ENCODE measurements around the gene LAPTM5.

Gene LAPTM5

DNA sequence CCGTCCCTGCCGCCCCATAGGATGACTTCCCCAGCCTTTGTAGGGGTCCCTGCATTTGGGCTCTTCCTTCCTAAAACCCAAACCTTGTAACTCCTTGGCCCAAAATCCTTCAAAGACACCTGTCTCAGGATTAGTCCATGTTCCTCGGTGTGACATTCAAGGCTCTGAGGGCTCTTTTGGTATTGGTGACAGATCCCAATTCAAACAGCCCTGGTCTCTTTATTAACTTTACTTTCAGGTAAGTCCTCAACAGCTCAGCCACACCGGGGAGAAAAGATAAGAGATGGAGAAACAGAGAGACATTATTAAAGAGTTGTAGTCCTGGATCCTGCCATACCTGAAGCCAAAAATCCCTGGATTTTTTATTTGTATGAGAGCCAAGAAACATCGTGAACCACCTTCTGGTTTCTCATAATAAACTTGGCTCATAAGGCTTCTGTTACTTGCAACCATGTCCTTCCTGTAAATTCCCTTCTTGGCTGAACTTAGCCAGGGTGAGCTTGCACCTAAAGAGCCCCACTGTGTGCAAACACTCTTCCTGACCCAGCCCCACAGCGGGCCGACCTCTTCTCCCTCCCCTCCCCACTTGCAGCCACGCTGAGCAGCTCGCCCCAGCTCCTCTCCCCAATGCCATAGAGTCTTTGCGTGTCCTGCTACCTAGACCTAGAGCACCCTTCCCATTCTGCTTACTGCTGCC lies 26.3 kb downstream of the LAPTM5 start:
- no peak for DNase-seq (ENCODE audit: low read depth in 1 of 2, low spot score in 1 of 2)

DNA sequence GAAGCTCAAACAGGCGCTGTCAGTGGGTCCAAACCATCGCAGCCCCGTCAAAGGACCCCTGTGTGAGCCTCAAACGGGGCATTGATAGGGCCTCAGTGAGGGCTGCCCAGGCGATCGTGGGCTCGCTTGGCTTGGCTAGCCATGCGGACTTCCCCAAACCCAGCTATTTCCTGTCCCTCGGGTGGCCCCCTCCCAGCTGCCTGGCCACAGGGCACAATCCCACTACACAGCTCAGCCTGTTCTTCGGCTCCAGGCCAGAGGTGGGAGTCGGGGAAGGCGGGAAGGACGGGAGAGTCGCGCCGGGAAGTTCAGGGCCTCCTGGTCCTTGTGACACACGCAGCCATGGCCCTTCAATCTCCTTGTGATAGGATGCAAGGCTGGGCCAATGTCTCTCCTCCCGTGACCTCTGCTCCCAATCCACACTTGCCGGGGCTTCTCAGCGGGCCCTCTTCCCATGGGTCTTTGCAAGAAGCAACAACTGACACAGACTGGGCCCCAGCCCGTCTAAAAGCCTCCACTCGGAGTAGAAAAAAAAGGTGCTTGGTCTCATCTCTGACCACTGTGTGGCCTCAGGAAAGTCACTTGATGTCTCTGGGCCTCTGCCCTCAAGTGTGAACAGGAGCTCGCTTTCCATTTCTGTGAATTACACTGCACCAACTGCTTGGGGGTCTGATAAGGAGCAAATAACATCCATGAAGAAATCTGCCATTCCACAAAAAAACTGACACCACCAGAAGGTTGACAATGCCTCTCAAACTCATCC lies 27.0 kb downstream of the LAPTM5 start:
- no peak for DNase-seq (ENCODE audit: low read depth in 1 of 2, low spot score in 1 of 2)

DNA sequence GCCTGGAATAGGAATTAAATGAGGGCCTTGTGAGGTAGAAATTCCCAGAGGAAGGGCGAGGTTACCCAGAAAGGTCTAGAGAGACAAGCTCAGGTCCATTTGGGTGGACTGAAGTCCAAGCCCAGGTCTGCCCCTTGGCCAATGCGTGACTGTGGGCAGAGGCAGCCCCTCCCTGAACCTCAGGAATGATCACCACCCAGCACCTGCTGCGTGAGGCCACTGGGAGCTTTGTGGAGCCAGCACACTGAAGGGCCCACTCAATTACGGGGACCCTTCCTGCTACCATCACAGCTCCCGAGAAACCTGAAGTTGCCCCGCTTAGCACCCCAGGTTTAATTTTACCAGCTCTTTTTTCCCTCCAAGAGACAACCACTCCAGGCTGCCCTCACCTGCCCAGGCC lies 27.7 kb downstream of the LAPTM5 start:
- no peak for DNase-seq (ENCODE audit: low read depth in 1 of 2, low spot score in 1 of 2)

DNA sequence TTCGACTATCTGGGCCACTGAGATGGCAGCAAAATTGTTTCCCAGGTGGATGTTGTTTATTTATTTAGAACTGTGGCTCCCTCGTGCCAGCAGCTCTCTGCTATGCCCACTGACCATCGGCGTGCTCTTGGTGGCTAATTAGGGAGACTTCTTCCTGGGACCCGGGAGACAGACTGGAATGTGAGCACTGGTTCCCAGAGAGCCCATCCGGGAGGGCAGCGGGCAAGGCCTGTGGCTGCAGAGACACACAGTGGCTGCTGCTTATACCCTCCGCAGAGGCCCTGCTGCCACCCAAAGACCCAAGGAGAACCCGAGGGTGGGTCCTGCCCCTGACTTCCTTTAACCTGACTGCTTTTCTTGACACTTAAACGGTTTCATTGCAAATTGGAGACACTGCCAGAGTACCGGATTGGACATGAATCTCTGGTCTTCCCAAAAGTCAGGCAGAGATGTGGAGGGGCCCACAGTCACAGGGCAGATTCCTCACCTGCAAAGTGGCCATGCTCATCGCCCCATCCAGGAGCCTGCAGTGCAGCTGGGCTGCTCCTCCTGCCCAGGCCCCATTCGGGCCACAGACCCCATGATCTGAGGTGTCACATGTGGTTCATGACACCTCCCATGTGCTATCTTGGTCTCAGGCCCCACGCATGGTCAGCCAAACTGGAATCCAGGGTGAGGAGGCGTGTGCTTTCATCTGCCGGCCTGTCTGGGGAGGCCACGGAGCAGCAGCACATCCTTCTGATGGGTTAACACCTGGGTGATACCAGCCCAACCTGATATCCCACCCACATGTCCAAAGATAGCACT lies 28.5 kb downstream of the LAPTM5 start:
- DNase-seq (ENCODE audit: low read depth in 1 of 2, low spot score in 1 of 2) = no peak

DNA sequence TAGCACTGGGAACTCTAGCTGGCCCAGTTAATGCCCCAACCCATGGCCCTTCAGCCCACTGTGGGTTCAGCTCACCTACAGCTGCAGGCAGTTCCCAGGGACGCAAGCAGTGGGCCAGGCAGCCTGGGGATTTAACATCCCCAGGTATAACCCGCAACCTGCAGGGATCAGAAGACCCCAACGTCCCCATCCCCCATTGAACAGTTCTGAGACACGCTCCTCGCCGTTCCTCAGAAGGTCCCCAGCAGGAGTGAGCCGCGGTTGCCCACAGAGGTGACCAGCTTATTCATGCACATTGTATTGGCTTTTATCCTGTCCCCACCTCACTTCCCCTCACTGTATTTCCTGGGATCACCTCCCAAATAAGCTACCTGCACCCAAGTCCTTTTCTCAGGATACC lies 29.2 kb downstream of the LAPTM5 start:
- DNase-seq (ENCODE audit: low read depth in 1 of 2, low spot score in 1 of 2) = no peak

DNA sequence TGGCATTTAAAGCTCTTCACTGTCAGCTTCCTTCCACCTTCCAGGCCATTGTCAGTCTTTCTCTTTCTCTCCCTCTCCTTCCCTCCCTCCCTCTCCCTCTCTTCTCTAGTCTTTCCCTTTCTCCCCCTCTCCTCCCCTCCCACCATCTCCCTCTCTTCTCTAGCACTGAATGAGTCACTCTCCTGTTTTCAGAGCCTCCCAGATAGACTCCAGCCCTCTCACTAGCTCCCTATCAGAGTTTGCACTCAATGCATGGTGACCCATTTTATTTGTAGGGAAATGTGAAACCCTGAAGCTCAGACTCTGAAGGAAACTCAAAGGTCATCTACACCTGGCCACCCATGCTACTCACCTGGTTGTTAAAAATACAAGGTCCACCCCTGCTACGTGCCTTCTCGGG lies 29.8 kb downstream of the LAPTM5 start:
- no peak for DNase-seq (ENCODE audit: low read depth in 1 of 2, low spot score in 1 of 2)

DNA sequence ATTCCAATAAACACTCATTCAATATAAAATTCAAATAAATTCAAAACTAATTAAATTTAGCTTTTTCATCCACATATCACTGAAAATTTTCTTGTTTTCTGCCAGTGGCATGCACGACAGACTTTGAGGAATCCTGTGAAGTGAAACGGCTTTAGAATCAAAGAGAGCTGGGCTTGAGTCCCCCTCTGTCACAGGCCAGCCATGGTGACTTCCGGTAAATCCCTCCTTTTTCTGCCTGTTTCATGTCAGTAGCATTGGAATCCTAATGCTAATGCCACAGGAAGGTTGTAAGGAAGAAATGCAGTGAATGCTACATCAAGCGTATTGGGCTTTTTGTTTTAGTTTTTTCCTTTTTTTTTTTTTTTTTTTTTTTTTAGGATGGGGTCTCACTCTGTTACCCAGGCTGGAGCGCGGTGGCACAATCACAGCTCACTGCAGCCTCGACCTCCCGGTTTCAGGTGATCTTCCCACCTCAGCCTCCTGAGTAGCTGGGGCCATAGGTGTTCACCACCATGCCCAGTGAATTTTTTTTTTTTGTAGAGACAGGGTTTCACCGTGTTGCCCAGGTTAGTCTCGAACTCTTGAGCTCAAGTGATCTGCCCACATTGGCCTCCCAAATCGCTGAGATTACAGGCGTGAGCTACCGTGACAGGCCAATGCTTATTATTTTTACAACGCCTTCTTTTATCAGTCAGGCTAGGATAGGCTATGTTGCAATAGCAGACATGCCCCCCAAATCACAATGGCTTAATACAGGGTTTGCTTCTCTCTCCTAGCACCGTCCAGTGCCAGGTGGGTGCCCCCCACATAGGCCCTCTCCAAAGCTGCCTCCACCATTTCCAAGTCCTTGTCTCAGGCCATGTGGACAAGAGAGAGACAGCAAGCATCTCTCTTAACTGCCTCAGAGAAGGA lies 30.5 kb downstream of the LAPTM5 start:
- no peak for DNase-seq (ENCODE audit: low read depth in 1 of 2, low spot score in 1 of 2)

DNA sequence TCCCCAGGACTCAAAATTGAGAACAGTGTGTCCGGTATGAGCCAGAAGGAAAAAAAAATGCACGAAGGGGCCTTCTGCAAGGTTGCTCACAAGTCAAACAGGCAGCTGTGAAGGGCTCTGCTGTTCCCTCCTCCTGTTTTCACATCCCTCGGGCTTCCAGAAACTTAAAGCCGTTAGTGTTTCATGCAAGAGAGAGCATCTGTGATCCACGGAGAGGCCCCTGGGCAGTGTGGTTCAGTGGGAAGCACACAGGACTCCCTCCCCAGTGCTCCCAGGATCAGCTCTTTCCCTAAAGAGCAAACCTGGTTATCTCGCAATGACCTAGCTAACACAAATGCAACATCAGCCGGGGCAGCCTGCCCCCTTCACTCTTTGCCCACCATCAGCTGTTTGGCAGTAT lies 31.3 kb downstream of the LAPTM5 start:
- DNase-seq (ENCODE audit: low read depth in 1 of 2, low spot score in 1 of 2) = no peak

DNA sequence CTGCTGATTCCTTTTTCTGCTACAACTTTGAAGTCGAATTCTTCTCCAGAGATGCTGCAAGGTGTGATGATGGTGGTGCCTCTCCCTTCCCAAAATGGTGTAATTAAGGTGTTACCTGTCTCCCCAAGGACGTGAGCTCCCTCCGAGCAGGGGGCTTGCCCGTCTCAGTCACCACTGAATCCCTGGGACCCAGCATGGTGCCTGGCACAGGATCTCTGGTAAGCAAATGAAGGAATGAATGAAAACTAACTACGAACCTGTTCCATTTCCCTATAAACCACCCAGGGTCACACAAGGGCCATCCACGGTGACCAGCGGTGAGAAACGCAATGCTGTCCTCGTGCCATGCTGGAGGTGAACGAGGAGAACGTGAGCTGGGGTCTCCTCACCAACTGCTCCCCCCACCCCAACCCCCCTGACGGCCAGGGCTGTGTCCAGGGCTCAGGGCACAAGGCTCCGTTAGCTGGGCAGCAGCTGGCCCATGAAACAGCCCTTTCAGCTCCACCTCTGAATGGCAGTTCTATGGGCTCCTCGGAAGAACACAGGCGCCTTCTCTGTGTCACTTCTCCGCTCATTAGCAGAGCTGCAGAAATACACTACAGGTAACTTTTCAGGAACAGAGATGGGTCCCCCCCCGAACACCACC lies 32.0 kb downstream of the LAPTM5 start:
- DNase-seq (ENCODE audit: low read depth in 1 of 2, low spot score in 1 of 2) = no peak

DNA sequence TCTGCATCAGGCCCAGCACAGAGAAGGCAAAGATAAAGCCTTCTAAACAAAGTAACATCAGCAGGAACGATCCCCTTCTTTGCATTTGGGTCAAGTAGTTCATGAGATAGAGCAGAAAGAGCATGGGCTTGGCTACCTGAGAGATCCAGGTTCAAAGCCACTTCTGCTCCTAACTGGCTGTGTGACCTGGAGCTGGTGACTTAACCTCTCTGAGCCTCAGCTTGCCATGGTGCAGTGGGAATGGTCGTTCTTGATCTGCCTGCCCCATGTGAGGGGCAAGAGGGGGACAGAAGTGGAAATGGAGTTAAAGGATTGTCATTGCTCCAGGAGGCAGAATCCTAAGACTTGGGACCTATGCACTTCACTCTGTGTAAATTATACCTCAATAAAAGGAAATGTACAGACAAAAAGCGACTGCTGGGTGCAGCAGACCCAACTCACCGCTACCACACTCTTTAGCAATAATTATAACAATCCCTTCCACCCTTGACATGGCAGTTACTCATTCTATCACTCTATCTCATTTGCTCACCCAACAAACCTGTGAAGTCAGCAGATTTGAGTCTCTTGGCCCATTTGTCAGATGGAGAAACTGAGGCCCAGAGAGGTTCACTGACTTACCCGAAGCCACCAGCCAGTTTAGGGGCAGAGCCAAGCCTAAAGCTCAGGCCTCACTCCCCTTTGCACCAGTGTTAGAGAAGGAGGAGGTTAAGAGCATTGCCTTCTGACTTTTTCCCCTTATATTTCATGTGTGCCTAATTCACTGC lies 32.7 kb downstream of the LAPTM5 start:
- DNase-seq (ENCODE audit: low read depth in 1 of 2, low spot score in 1 of 2) = no peak

DNA sequence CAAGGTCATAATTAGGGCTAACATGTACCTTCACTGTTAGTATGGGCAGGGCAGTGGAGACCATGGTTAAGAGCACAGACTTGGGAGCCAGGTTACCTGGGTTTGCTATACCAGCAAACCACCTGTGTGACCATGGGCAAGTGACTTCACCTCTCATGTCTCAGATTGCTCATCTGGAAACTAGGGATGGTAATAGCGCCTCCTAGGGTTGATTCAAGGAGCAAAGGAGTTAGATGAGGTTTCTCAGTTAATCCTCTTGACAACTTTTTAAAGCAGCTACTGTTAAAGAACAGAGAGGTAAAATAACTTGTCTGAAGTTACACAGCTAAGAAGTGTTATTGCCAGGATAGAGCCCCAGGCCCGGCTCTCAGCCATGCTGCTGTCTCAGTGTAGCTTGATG lies 33.4 kb downstream of the LAPTM5 start:
- no peak for DNase-seq (ENCODE audit: low read depth in 1 of 2, low spot score in 1 of 2)

DNA sequence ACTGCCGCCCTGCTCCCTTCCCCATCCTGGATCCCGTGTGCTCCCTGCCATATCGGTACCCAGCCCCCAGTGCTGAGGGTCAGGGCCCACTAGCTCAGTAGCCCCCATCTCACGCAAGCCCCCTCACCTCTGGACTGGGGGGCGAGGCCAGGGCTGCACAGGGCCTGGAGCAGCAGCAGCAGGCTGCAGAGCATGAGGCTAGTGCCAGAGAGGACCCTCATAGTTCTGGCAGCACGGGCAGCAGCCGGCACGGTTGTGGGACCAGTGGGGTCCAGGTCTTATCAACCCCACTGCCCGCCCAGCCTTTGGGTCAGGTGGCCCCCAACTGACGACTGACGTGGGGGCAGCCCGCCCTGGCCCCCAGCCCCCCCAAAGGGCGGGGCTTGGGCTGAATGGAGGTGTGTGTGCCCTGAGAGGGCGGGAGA lies 34.2 kb downstream of the LAPTM5 start, which contains the start of gene MATN1:
MATN1 (minus strand) TSS at position 255 of the 425 bp plus-strand sequence; CDS start at position 221, 34 bp downstream.
- DNase-seq (ENCODE audit: low read depth in 1 of 2, low spot score in 1 of 2) = no peak

DNA sequence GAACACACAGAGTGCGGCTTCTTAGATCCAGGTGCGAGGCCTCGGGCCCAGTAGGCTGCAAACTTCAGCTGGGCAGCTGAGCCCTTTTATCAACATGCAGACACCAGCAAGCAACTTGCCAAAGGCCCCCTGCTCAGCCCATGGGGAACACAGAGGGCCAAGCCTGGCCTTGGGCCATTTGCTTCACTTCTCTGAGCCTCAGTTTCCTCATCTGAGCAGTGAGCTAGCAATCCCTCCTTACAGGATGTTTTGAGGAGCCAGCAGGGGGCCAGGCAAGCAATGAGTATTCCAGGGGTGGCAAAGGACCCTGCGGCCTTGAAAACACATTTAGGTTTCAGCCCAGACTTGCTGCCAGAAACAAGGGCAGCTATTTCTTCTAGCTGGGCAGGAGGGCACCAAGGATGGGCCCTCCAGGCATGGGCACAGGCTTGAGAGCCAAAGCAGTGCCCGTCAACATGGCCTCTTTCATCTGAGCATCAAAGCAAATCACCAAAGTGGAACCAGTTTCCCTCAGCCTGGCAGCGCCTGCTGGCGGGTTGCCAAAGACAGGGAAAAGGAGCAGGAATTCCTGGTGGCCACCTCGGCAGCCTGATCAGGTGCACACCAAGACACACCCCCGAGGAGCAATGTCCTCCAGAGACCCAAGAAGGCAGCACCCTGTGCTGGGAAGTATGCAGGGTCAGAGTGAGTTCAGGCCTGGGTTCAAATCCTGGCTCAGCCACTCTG lies 35.6 kb downstream of the LAPTM5 start:
- no peak for DNase-seq (ENCODE audit: low read depth in 1 of 2, low spot score in 1 of 2)

DNA sequence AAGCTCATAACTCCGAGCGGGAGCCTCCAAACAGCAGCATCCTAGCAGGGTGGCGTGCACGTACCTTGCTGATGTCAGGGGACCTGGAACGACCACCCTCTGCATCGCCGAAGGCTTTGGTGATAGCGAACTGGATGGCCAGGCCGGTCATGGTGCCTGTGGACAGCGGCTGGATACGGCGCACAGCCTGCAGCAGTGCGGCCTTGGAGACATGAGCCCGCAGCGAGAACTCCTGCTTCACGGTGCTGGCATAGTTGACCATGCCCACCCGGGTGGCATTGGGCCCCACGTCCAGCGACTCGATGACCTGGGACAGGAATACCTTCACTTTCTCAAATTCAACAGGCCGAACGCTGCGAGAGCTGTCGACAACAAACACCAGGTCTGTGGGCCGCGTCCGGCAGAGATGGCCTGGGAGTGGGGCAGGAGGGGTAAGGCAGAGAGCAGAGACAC lies 36.2 kb downstream of the LAPTM5 start:
- no peak for DNase-seq (ENCODE audit: low read depth in 1 of 2, low spot score in 1 of 2)

DNA sequence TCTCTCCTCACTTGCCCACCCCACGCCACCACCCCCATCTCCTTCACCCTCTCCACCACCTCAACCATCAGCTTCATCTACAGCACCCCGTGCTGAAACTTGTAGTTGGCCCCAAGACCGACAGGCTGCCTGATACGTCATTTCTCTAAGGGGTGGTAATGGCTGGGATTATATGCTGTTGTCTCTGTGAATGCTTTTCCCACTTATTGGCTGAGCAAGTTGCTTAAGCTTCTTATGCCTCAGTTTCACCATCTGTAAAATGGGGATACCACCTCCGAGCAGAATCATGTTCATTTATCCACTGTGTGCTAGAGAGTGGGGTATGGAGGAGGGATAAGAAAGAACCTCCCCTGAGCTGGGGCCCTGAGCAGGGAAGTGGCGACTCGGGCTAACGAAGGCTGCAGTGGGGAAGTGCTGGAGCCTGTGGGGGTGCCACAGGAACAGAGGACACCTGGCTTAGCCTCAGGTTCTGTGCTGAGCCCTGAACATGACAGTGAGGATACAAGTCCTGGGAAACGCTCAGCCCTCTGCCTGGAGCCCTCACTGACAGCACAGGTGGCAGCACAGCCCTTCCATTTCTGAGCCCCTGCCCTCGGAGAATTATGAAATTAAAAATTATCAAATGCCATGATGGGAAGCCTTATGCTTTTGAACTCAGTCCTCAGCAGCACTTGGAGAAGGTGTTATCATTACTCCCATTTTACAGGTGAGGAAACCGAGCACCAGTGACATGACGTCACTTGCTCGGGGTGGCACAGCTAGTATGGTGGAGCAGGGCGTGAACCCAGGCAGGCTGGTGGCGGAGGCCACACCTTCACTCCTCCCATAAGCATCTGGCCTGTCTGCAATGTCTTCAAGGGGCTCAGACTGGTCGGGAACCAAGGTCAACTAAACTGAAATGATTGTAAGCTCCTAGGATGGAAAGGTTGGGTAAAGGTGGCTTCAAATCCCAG lies 37.0 kb downstream of the LAPTM5 start:
- DNase-seq (ENCODE audit: low read depth in 1 of 2, low spot score in 1 of 2) = no peak

DNA sequence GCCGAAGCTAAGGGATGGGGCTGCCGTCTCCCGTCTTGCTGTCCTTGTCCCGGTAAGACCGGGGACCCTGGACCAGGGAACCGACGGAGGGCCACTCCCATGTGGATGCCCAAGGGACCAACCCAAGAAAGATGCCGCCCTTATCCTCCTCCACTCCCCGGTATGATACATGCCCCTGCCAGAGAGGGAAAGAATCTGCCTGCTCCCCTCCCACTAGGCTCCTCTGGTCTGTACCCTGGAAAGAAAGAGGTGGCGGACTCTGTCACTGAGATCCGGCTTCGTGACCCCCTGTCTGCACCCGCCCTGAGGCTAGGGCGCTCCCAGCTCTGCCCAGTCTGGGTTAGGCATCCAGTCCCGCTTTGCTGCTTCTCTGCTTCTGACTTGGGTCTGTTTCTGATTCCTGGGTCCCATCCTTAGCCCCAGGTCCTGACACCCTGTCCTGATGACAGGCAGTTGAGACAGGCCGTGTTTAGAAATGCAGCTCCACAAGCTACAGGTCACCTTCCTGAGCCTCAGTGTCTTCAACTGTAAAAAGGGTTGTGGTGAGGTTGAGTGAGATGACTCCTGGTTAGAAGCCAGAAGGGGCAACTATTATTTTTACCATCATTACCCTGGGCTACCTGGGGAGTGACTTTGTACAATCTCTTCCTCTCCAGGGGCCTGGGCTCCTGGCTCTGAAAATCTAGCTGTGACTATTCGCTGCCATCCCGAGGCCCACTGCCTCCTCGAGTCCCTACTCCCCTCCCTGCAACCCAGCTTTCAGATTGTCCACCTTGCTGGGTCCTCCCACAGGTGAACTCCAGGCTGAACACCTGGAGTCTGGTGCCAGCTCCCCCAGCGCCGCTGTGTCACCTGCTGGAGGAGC lies 37.9 kb downstream of the LAPTM5 start:
- no peak for DNase-seq (ENCODE audit: low read depth in 1 of 2, low spot score in 1 of 2)
